ENCODE results near the gene SOWAHA.
A peak's percentile ranks its signal among the peaks of the same experiment; 100 is the strongest.

Gene SOWAHA

DNA sequence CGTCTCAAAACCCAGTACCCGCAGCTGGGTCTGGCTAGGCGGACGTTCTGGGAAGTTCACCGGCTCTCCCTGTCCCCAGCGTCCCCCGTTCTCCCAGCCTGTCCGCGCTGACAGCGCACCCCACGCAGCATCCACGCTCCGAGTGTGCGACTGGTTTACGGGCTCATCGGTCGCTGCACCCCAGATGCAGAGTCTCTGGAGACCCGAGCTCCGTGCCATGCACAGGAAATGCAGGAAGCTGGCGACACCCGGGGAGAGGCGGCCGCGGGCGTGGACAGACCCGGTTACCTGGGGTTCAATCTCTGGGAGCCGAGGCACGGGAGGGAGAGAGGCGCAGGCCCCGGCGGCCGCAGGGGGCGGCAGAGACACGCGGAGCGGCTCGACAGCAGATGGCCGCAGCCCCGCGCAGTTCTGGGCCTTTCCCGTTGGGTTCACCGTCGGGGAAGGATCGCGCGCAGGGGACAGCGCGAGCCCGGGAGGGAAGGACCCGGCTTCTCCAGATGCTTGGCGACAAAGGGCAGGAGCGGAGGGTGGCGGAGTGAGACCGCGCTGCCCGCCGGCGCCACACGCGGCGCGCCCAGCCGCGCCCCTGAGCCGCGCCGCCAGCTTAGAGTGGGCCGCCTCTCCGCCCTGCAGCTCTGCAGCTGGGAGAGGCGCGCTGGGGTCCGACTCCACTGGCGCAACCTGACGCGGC lies 16.8 kb downstream of the SOWAHA start:
- no peak for TF ChIP-seq SIN3A (IDR thresholded peaks at IDR 0.05; ENCODE audit: borderline replicate concordance, insufficient read depth, low read length)
- peak; percentile 35 for TF ChIP-seq FOXP2 (optimal IDR thresholded peaks at IDR 0.05; ENCODE audit: borderline replicate concordance, extremely low read depth, extremely low read length, insufficient read depth)
- no peak for TF ChIP-seq POLR2AphosphoS5 (IDR thresholded peaks at IDR 0.05; ENCODE audit: low read depth, low read length)
- no peak for TF ChIP-seq TAF1 (IDR thresholded peaks at IDR 0.05; ENCODE audit: borderline replicate concordance, insufficient read depth, low read length)
- TF ChIP-seq REST (IDR thresholded peaks at IDR 0.05; ENCODE audit: insufficient read depth in 1 of 2, low read depth in 2 of 2, low read length in 2 of 2) = 0 out of 4 replicates have a peak, but pooled peaks of 1 of the 2 experiments have one; percentile 10

DNA sequence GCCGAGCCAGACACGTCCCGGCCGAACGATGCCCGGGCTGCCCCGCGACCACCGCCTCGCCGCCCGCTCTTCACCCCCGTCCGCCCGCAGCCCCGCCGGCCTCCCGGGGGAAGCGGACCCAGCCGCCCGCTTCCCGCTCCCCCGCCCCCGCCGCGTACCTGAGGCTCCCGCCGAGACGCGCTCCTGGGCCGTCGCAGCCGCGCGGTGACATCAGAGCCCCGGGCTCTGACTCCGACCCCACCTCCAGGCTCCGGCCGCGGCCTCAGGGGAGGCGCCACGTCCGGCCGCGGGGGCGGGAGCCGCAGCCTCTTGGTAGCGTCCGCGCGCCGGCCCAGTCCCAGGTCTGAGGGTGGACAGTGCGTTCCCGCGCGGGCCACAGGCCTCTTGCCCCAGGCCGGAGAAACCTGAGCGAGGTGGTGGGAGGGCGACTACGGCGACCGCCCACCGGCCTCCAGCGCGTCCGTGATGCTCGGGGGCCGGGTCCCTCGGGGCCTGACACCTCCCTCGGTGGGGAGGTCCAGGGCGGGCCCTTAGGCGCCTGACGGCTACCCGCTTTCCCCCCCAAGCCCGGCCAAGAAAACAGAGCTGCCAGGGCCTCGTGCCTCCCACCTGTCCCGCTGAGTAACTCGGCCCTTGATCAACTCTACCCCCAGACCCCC lies 17.5 kb downstream of the SOWAHA start, which contains the start of gene SHROOM1:
TSS of gene SHROOM1 (minus strand) at position 212 of the 659 bp plus-strand sequence. CDS start 4,507 bp downstream, outside the sequence.
- TF ChIP-seq SIN3A (IDR thresholded peaks at IDR 0.05; ENCODE audit: borderline replicate concordance, insufficient read depth, low read length) (no peak), POLR2AphosphoS5 (IDR thresholded peaks at IDR 0.05; ENCODE audit: low read depth, low read length) (no peak), FOXP2 (optimal IDR thresholded peaks at IDR 0.05; ENCODE audit: borderline replicate concordance, extremely low read depth, extremely low read length, insufficient read depth) (peak; percentile 21), TAF1 (IDR thresholded peaks at IDR 0.05; ENCODE audit: borderline replicate concordance, insufficient read depth, low read length) (no peak), REST (IDR thresholded peaks at IDR 0.05; ENCODE audit: insufficient read depth in 1 of 2, low read depth in 2 of 2, low read length in 2 of 2) (no peak)

DNA sequence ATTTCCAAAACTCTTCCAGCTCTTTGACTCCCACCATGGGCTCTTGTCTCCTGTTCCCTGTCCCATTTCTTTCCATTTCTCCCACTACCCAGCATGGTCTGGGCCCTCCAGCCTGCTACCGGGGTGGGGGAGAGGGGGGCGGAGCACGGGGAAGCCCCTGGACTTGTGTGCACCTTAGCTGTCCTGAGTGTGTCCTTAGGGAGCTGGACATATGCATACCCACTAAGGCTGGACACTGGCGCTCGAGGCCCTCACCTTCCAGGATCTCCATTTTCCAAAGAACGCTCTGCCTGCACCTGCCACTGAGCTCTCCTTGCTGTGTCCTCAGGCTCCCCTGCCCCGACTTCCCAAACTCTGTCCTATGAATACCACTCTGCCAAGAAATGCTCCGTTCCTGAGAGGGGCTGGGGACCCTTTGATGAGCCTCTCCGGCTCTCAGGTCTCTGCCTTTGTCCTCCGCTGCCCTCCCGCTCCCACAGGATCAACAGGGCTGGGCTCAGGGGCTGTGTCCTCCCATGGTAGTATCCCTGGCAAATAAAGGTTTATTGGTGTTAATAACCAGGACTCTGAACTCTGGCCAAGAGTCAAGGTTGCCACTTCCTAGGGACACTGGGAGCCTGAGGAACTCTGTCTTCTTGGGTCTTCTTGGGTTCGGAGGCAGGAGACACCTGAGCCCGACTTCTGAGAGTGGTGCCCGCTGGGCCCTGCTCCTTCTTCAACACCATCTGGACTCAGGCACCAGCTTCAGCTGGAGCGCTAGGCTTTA lies 18.2 kb downstream of the SOWAHA start:
- TF ChIP-seq POLR2AphosphoS5 (IDR thresholded peaks at IDR 0.05; ENCODE audit: low read depth, low read length) (no peak), FOXP2 (optimal IDR thresholded peaks at IDR 0.05; ENCODE audit: borderline replicate concordance, extremely low read depth, extremely low read length, insufficient read depth) (no peak), SIN3A (IDR thresholded peaks at IDR 0.05; ENCODE audit: borderline replicate concordance, insufficient read depth, low read length) (no peak), TAF1 (IDR thresholded peaks at IDR 0.05; ENCODE audit: borderline replicate concordance, insufficient read depth, low read length) (no peak), REST (IDR thresholded peaks at IDR 0.05; ENCODE audit: insufficient read depth in 1 of 2, low read depth in 2 of 2, low read length in 2 of 2) (no peak)

GRCh38 chr5:132832612-132833011 lies 19.5 kb downstream of the SOWAHA start:
- no peak for TF ChIP-seq TAF1 (IDR thresholded peaks at IDR 0.05; ENCODE audit: borderline replicate concordance, insufficient read depth, low read length)
- no peak for TF ChIP-seq FOXP2 (optimal IDR thresholded peaks at IDR 0.05; ENCODE audit: borderline replicate concordance, extremely low read depth, extremely low read length, insufficient read depth)
- no peak for TF ChIP-seq REST (IDR thresholded peaks at IDR 0.05; ENCODE audit: insufficient read depth in 1 of 2, low read depth in 2 of 2, low read length in 2 of 2)
- TF ChIP-seq SIN3A (IDR thresholded peaks at IDR 0.05; ENCODE audit: borderline replicate concordance, insufficient read depth, low read length) = no peak
- no peak for TF ChIP-seq POLR2AphosphoS5 (IDR thresholded peaks at IDR 0.05; ENCODE audit: low read depth, low read length)
